Measurements from ENCODE around the gene ZNF771.

Gene ZNF771

GRCh38 chr16:30417529-30418349 lies 10.3 kb downstream of the ZNF771 start:
- ChIA-PET POLR2A (interaction anchor here (0.6 to 2.7 kb wide), 5 partner anchors 8 to 310 kb away, joined by 3 to 9 read pairs (median 3); partner anchors contain the start of genes DCTPP1 and SEPHS2), CTCF (interaction anchor here (0.8 to 2.1 kb wide), 8 partner anchors 8 to 257 kb away, joined by 3 to 10 read pairs (median 4); partner anchors contain the start of gene DCTPP1)
- Histone ChIP-seq H3K9me3 (ENCODE audit: control extremely low read depth in 1 of 5, control insufficient read depth in 4 of 5, insufficient read depth in 2 of 5, low read depth in 1 of 5, low read length in 4 of 5) (no peaks in the 10 kb centered on the region), H3K27me3 (replicated peaks in 2 of 5; ENCODE audit: control insufficient read depth in 4 of 5, insufficient read depth in 5 of 5, low read length in 4 of 5) (no peaks in the 10 kb centered on the region), H3K27ac (ENCODE audit: insufficient read depth in 1 of 2, low read depth in 1 of 2, low read length in 2 of 2, poor library complexity in 1 of 2, severe bottlenecking in 2 of 2) (peak overlapping the region in 1 of 2 experiments; percentile 54), H3K4me1 (ENCODE audit: control extremely low read depth in 1 of 4, control insufficient read depth in 4 of 4, insufficient read depth in 4 of 4, low read length in 3 of 4) (peaks cover 0 to 18% (median 15%) of the 10 kb centered on the region in 4 experiments), H3K36me3 (ENCODE audit: control insufficient read depth in 4 of 4, insufficient read depth in 4 of 4, low read length in 3 of 4) (peaks cover 3 to 48% (median 12%) of the 10 kb centered on the region in 4 experiments), H3K4me3 (ENCODE audit: control insufficient read depth in 1 of 7, extremely low read depth in 1 of 7, insufficient read depth in 4 of 7, low read depth in 2 of 7, low read length in 6 of 7) (peak overlapping the region; percentile 57 to 82 (median 66))
- peak; percentile 90 to 96 (median 95) for DNase-seq
- 0% methylated on average over 110 of the region's 140 CpGs for WGBS (ENCODE audit: insufficient coverage)

GRCh38 chr16:30418350-30419181 lies 11.2 kb downstream of the ZNF771 start:
- Histone ChIP-seq H3K27me3 (replicated peaks in 2 of 5; ENCODE audit: control insufficient read depth in 4 of 5, insufficient read depth in 5 of 5, low read length in 4 of 5) (no peaks in the 10 kb centered on the region), H3K4me3 (ENCODE audit: control insufficient read depth in 1 of 7, extremely low read depth in 1 of 7, insufficient read depth in 4 of 7, low read depth in 2 of 7, low read length in 6 of 7) (peak overlapping the region in 5 of 7 experiments; percentile 63 to 82 (median 77)), H3K27ac (ENCODE audit: insufficient read depth in 1 of 2, low read depth in 1 of 2, low read length in 2 of 2, poor library complexity in 1 of 2, severe bottlenecking in 2 of 2) (peak overlapping the region in 1 of 2 experiments; percentile 49), H3K4me1 (ENCODE audit: control extremely low read depth in 1 of 4, control insufficient read depth in 4 of 4, insufficient read depth in 4 of 4, low read length in 3 of 4) (peaks cover 0 to 16% (median 15%) of the 10 kb centered on the region in 4 experiments), H3K36me3 (ENCODE audit: control insufficient read depth in 4 of 4, insufficient read depth in 4 of 4, low read length in 3 of 4) (peaks cover 0 to 46% (median 14%) of the 10 kb centered on the region in 4 experiments), H3K9me3 (ENCODE audit: control extremely low read depth in 1 of 5, control insufficient read depth in 4 of 5, insufficient read depth in 2 of 5, low read depth in 1 of 5, low read length in 4 of 5) (no peaks in the 10 kb centered on the region)
- 72% methylated on average over 26 of the region's 31 CpGs for WGBS (ENCODE audit: insufficient coverage)
- POLR2A ChIA-PET, result interaction anchor here (1.0 to 2.7 kb wide), 3 partner anchors 9 to 22 kb away, joined by 3 to 9 read pairs (median 3); partner anchors contain the start of gene DCTPP1
- peak in 1 of 3 donors; percentile 37 for DNase-seq
- CTCF ChIA-PET, result interaction anchor here (0.8 to 2.1 kb wide), 8 partner anchors 9 to 256 kb away, joined by 3 to 10 read pairs (median 3); partner anchors contain the start of gene DCTPP1

- Histone ChIP-seq H3K4me3 (ENCODE audit: control insufficient read depth in 1 of 7, extremely low read depth in 1 of 7, insufficient read depth in 4 of 7, low read depth in 2 of 7, low read length in 6 of 7) (no peak overlapping the region), H3K9me3 (ENCODE audit: control extremely low read depth in 1 of 5, control insufficient read depth in 4 of 5, insufficient read depth in 2 of 5, low read depth in 1 of 5, low read length in 4 of 5) (no peaks in the 10 kb centered on the region), H3K36me3 (ENCODE audit: control insufficient read depth in 4 of 4, insufficient read depth in 4 of 4, low read length in 3 of 4) (peaks cover 7 to 54% (median 26%) of the 10 kb centered on the region in 4 experiments), H3K27me3 (replicated peaks in 2 of 5; ENCODE audit: control insufficient read depth in 4 of 5, insufficient read depth in 5 of 5, low read length in 4 of 5) (no peaks in the 10 kb centered on the region), H3K27ac (ENCODE audit: insufficient read depth in 1 of 2, low read depth in 1 of 2, low read length in 2 of 2, poor library complexity in 1 of 2, severe bottlenecking in 2 of 2) (no peak overlapping the region), H3K4me1 (ENCODE audit: control extremely low read depth in 1 of 4, control insufficient read depth in 4 of 4, insufficient read depth in 4 of 4, low read length in 3 of 4) (peaks cover 0 to 16% (median 15%) of the 10 kb centered on the region in 4 experiments)
- no peak for DNase-seq
- CTCF ChIA-PET, result interaction anchor here (1.1 to 2.2 kb wide), 3 partner anchors 9 to 50 kb away, joined by 3 to 12 read pairs (median 9); partner anchors contain the start of gene DCTPP1
- 94% methylated on average over 5 of the region's 5 CpGs for WGBS (ENCODE audit: insufficient coverage)
- POLR2A ChIA-PET, result no interaction called here
Measured at GRCh38 chr16:30421010-30421409, 13.6 kb downstream of the ZNF771 start.

- DNase-seq, result no peak
- Histone ChIP-seq H3K9me3 (ENCODE audit: control extremely low read depth in 1 of 5, control insufficient read depth in 4 of 5, insufficient read depth in 2 of 5, low read depth in 1 of 5, low read length in 4 of 5) (no peaks in the 10 kb centered on the region), H3K27me3 (replicated peaks in 2 of 5; ENCODE audit: control insufficient read depth in 4 of 5, insufficient read depth in 5 of 5, low read length in 4 of 5) (no peaks in the 10 kb centered on the region), H3K36me3 (ENCODE audit: control insufficient read depth in 4 of 4, insufficient read depth in 4 of 4, low read length in 3 of 4) (peaks cover 7 to 39% (median 21%) of the 10 kb centered on the region in 4 experiments), H3K4me1 (ENCODE audit: control extremely low read depth in 1 of 4, control insufficient read depth in 4 of 4, insufficient read depth in 4 of 4, low read length in 3 of 4) (peaks cover 3 to 18% (median 14%) of the 10 kb centered on the region in 4 experiments), H3K27ac (ENCODE audit: insufficient read depth in 1 of 2, low read depth in 1 of 2, low read length in 2 of 2, poor library complexity in 1 of 2, severe bottlenecking in 2 of 2) (no peak overlapping the region), H3K4me3 (ENCODE audit: control insufficient read depth in 1 of 7, extremely low read depth in 1 of 7, insufficient read depth in 4 of 7, low read depth in 2 of 7, low read length in 6 of 7) (no peak overlapping the region)
- POLR2A ChIA-PET, result no interaction called here
- WGBS (ENCODE audit: insufficient coverage), result 91% methylated on average over 4 of the region's 4 CpGs
- CTCF ChIA-PET, result no interaction called here
Measured at GRCh38 chr16:30428055-30428454, 20.6 kb downstream of the ZNF771 start.

- POLR2A ChIA-PET, result interaction anchor here (1.7 kb wide), 1 partner anchor 11 kb away, joined by 9 read pairs; no protein-coding TSS in a partner anchor
Measured at GRCh38 chr16:30429418-30429677, 21.9 kb downstream of the ZNF771 start.

GRCh38 chr16:30429678-30430427 lies 22.4 kb downstream of the ZNF771 start, which contains the start of gene DCTPP1:
DCTPP1 (minus strand) TSS chr16:30430030; CDS start chr16:30429980, 50 bp downstream.
- CTCF ChIA-PET, result interaction anchor here (0.7 to 2.3 kb wide), 26 partner anchors 9 to 220 kb away, joined by 3 to 15 read pairs (median 4); partner anchors contain the start of genes SEPHS2 and ZNF747
- H3K4me1 ChIP-seq (ENCODE audit: control extremely low read depth in 1 of 4, control insufficient read depth in 4 of 4, insufficient read depth in 4 of 4, low read length in 3 of 4), result peaks cover 3 to 21% (median 16%) of the 10 kb centered on the region in 4 experiments
- H3K27ac ChIP-seq (ENCODE audit: insufficient read depth in 1 of 2, low read depth in 1 of 2, low read length in 2 of 2, poor library complexity in 1 of 2, severe bottlenecking in 2 of 2), result peak within 1 kb of the TSS; percentile 46 to 76
- H3K9me3 ChIP-seq (ENCODE audit: control extremely low read depth in 1 of 5, control insufficient read depth in 4 of 5, insufficient read depth in 2 of 5, low read depth in 1 of 5, low read length in 4 of 5), result no peaks in the 10 kb centered on the region
- POLR2A ChIA-PET, result interaction anchor here (1.7 kb wide), 1 partner anchor 11 kb away, joined by 9 read pairs; no protein-coding TSS in a partner anchor
- H3K36me3 ChIP-seq (ENCODE audit: control insufficient read depth in 4 of 4, insufficient read depth in 4 of 4, low read length in 3 of 4), result peaks cover 5 to 23% (median 11%) of the 10 kb centered on the region in 4 experiments
- 0% methylated on average over 34 of the region's 49 CpGs for WGBS (ENCODE audit: insufficient coverage)
- peak; percentile 100 for DNase-seq
- H3K4me3 ChIP-seq (ENCODE audit: control insufficient read depth in 1 of 7, extremely low read depth in 1 of 7, insufficient read depth in 4 of 7, low read depth in 2 of 7, low read length in 6 of 7), result peak within 1 kb of the TSS; percentile 36 to 89 (median 82)
- no peaks in the 10 kb centered on the region for H3K27me3 ChIP-seq (replicated peaks in 2 of 5; ENCODE audit: control insufficient read depth in 4 of 5, insufficient read depth in 5 of 5, low read length in 4 of 5)

More at GRCh38 chr16:30429418-30429677, 21.9 kb downstream of the ZNF771 start:
- DNase-seq, result no peak
- Histone ChIP-seq H3K36me3 (ENCODE audit: control insufficient read depth in 4 of 4, insufficient read depth in 4 of 4, low read length in 3 of 4) (peaks cover 6 to 28% (median 14%) of the 10 kb centered on the region in 4 experiments), H3K27me3 (replicated peaks in 2 of 5; ENCODE audit: control insufficient read depth in 4 of 5, insufficient read depth in 5 of 5, low read length in 4 of 5) (no peaks in the 10 kb centered on the region), H3K4me3 (ENCODE audit: control insufficient read depth in 1 of 7, extremely low read depth in 1 of 7, insufficient read depth in 4 of 7, low read depth in 2 of 7, low read length in 6 of 7) (peak overlapping the region; percentile 36 to 89 (median 82)), H3K27ac (ENCODE audit: insufficient read depth in 1 of 2, low read depth in 1 of 2, low read length in 2 of 2, poor library complexity in 1 of 2, severe bottlenecking in 2 of 2) (peak overlapping the region; percentile 46 to 76), H3K9me3 (ENCODE audit: control extremely low read depth in 1 of 5, control insufficient read depth in 4 of 5, insufficient read depth in 2 of 5, low read depth in 1 of 5, low read length in 4 of 5) (no peaks in the 10 kb centered on the region), H3K4me1 (ENCODE audit: control extremely low read depth in 1 of 4, control insufficient read depth in 4 of 4, insufficient read depth in 4 of 4, low read length in 3 of 4) (peaks cover 3 to 21% (median 16%) of the 10 kb centered on the region in 4 experiments)
- CTCF ChIA-PET, result interaction anchor here (0.7 to 2.3 kb wide), 25 partner anchors 9 to 220 kb away, joined by 3 to 15 read pairs (median 4); partner anchors contain the start of genes SEPHS2 and ZNF747
- 2% methylated on average over 11 of the region's 11 CpGs for WGBS (ENCODE audit: insufficient coverage)

Measured in common myeloid progenitor, CD34-positive (primary cell).